Measurements from ENCODE around the gene MST1. TPM values are rescaled to one million over a fixed set of nuclear protein-coding genes. Genes with fewer than 3 reads are reported as not detected.
"Not testable (repeated sequence)": the region's sequence is repeated elsewhere in the genome, so short reads cannot be mapped to it uniquely, and the experiment has no call there.

MST1 gene
- total RNA-seq, 1 donor from 2014 or later, result 3.7 TPM

GRCh38 chr3:49700453-49701128 lies 11.3 kb upstream of the MST1 start:
- no peak for DNase-seq

GRCh38 chr3:49700014-49700413 lies 10.7 kb upstream of the MST1 start:
- no peak for DNase-seq

GRCh38 chr3:49699281-49699979 lies 10.2 kb upstream of the MST1 start:
- DNase-seq, result no peak

GRCh38 chr3:49695350-49696015 lies 6.2 kb upstream of the MST1 start:
- DNase-seq, result not testable (repeated sequence)

GRCh38 chr3:49694409-49695070 lies 5.3 kb upstream of the MST1 start:
- DNase-seq, result not testable (repeated sequence)

- DNase-seq, result not testable (repeated sequence)
Measured at GRCh38 chr3:49691481-49691880, 2.2 kb upstream of the MST1 start.

- DNase-seq, result not testable (repeated sequence)
Measured at GRCh38 chr3:49690856-49691255, 1.6 kb upstream of the MST1 start.

GRCh38 chr3:49689908-49690624 lies 792 bp upstream of the MST1 start:
- DNase-seq, result not testable (repeated sequence)

- DNase-seq, result not testable (repeated sequence)
Measured at GRCh38 chr3:49688338-49689045, 782 bp downstream of the MST1 start.

- not testable (repeated sequence) for DNase-seq
Measured at GRCh38 chr3:49687424-49687795, 1.9 kb downstream of the MST1 start.

- DNase-seq, result peak; percentile 25
Measured at GRCh38 chr3:49686769-49687423, 2.4 kb downstream of the MST1 start.

GRCh38 chr3:49686346-49686745 lies 2.9 kb downstream of the MST1 start:
- not testable (repeated sequence) for DNase-seq

GRCh38 chr3:49685846-49686245 lies 3.4 kb downstream of the MST1 start:
- DNase-seq, result not testable (repeated sequence)

GRCh38 chr3:49685103-49685502 lies 4.2 kb downstream of the MST1 start:
- DNase-seq, result not testable (repeated sequence)

GRCh38 chr3:49684453-49684852 lies 4.8 kb downstream of the MST1 start:
- not testable (repeated sequence) for DNase-seq

GRCh38 chr3:49683162-49683561 lies 6.1 kb downstream of the MST1 start:
- no peak for DNase-seq

- DNase-seq, result no peak
Measured at GRCh38 chr3:49681543-49681942, 7.7 kb downstream of the MST1 start.

GRCh38 chr3:49681232-49681522 lies 8.1 kb downstream of the MST1 start:
- DNase-seq, result no peak

- DNase-seq, result no peak
Measured at GRCh38 chr3:49680493-49681231, 8.6 kb downstream of the MST1 start.

GRCh38 chr3:49675912-49676311 lies 13.4 kb downstream of the MST1 start:
- DNase-seq, result no peak

GRCh38 chr3:49674497-49674983 lies 14.7 kb downstream of the MST1 start:
- no peak for DNase-seq
